ENCODE data around the gene CCDC141.

GRCh38 chr2:178951266-178952006, 98.5 kb downstream of the CCDC141 start:
- TF ChIP-seq CTCF (IDR thresholded peaks at IDR 0.05) = no peak
- no peak for TF ChIP-seq EP300 (IDR thresholded peaks at IDR 0.05)
- no peak for TF ChIP-seq POLR2A (IDR thresholded peaks at IDR 0.05)
- TF ChIP-seq POLR2AphosphoS5 (IDR thresholded peaks at IDR 0.05) = no peak
